ENCODE measurements around the gene HPCAL1.

Gene HPCAL1

GRCh38 chr2:10354399-10354798 lies 51.7 kb downstream of the HPCAL1 start:
- TF ChIP-seq CTCF (IDR thresholded peaks at IDR 0.05; ENCODE audit: low read depth, low read length): no peak
- no peak overlapping the region for H3K4me3 ChIP-seq (replicated peaks in 1 of 2; ENCODE audit: low read depth in 2 of 2, low read length in 2 of 2)
- DNase-seq (ENCODE audit: low read depth in 2 of 2): no peak

- no peak for TF ChIP-seq CTCF (IDR thresholded peaks at IDR 0.05; ENCODE audit: low read depth, low read length)
- H3K4me3 ChIP-seq (replicated peaks in 1 of 2; ENCODE audit: low read depth in 2 of 2, low read length in 2 of 2): no peak overlapping the region
- no peak for DNase-seq (ENCODE audit: low read depth in 2 of 2)
Observed at GRCh38 chr2:10355471-10356438, 53.1 kb downstream of the HPCAL1 start.

- TF ChIP-seq CTCF (IDR thresholded peaks at IDR 0.05; ENCODE audit: low read depth, low read length): no peak
- no peak overlapping the region for H3K4me3 ChIP-seq (replicated peaks in 1 of 2; ENCODE audit: low read depth in 2 of 2, low read length in 2 of 2)
- DNase-seq (ENCODE audit: low read depth in 2 of 2): no peak
Observed at GRCh38 chr2:10356439-10356811, 53.7 kb downstream of the HPCAL1 start.

- no peak overlapping the region for H3K4me3 ChIP-seq (replicated peaks in 1 of 2; ENCODE audit: low read depth in 2 of 2, low read length in 2 of 2)
- no peak for TF ChIP-seq CTCF (IDR thresholded peaks at IDR 0.05; ENCODE audit: low read depth, low read length)
- DNase-seq (ENCODE audit: low read depth in 2 of 2): no peak
Observed at GRCh38 chr2:10357193-10358169, 54.8 kb downstream of the HPCAL1 start.

- no peak for DNase-seq (ENCODE audit: low read depth in 2 of 2)
- no peak overlapping the region for H3K4me3 ChIP-seq (replicated peaks in 1 of 2; ENCODE audit: low read depth in 2 of 2, low read length in 2 of 2)
- TF ChIP-seq CTCF (IDR thresholded peaks at IDR 0.05; ENCODE audit: low read depth, low read length): no peak
Observed at GRCh38 chr2:10359246-10359645, 56.5 kb downstream of the HPCAL1 start.

- H3K4me3 ChIP-seq (replicated peaks in 1 of 2; ENCODE audit: low read depth in 2 of 2, low read length in 2 of 2): no peak overlapping the region
- no peak for TF ChIP-seq CTCF (IDR thresholded peaks at IDR 0.05; ENCODE audit: low read depth, low read length)
- no peak for DNase-seq (ENCODE audit: low read depth in 2 of 2)
Observed at GRCh38 chr2:10359731-10360329, 57.1 kb downstream of the HPCAL1 start.
